Measurements from ENCODE around the gene NAGK. TPM values are rescaled to one million over a fixed set of nuclear protein-coding genes. Genes with fewer than 3 reads are reported as not detected.
A peak's percentile ranks its signal among the peaks of the same experiment; 100 is the strongest.
"Not testable (repeated sequence)": the region's sequence is repeated elsewhere in the genome, so short reads cannot be mapped to it uniquely, and the experiment has no call there.

NAGK gene
- 10 to 100 TPM; 56.4 to 58.5 TPM for total RNA-seq

- under 1% methylated on average over 66 of the region's 66 CpGs for WGBS
- H3K27me3 ChIP-seq (replicated peaks; ENCODE audit: insufficient read depth), result no peaks in the 10 kb centered on the region
- no peaks in the 10 kb centered on the region for H3K4me1 ChIP-seq (replicated peaks)
- peak; percentile 93 for DNase-seq (ENCODE audit: low spot score)
- peak within 1 kb of the TSS; percentile 89 to 97 for H3K27ac ChIP-seq
- H3K36me3 ChIP-seq, result no peaks in the 10 kb centered on the region
- intact Hi-C loops (cut with DNase I), result loop anchor here (5.0 kb wide), 1 partner anchor 64 kb away; the partner anchor contains the start of genes MCEE and MPHOSPH10
- H3K4me3 ChIP-seq, result peak within 1 kb of the TSS; percentile 75 to 77
- TF ChIP-seq POLR2AphosphoS5 (IDR thresholded peaks at IDR 0.05) (peak; percentile 100), CTCF (IDR thresholded peaks at IDR 0.05) (peak in 2 of 4 experiments; percentile 20 to 22), POLR2A (IDR thresholded peaks at IDR 0.05) (peak; percentile 99)
- no peaks in the 10 kb centered on the region for H3K9me3 ChIP-seq
Observed at GRCh38 chr2:71068218-71069035, at the start of gene NAGK. Gene NAGK, plus strand, starts transcription at chr2:71068648. Its CDS starts 36 bp downstream, at chr2:71068684.

DNA sequence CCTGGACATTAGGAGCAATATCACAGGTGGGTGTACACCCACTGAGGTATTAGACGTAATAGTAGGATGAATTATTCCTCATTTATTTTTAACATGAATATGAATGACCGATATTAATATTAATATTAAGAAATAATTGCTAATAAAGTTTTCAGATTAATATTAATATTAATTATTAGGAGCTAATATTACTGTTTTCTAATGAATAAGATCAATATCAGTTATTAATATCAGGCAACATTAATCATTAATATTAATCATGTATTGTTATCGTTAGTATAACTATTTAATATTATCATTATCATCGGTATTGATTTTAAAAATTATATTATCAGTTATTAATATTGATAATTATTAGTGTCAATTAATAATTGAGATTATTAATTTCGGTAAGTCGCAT, 48.5 kb upstream of the NAGK start:
- H3K27ac ChIP-seq; H3K9me3 ChIP-seq; intact Hi-C loops (cut with DNase I); H3K4me1 ChIP-seq (replicated peaks); H3K4me3 ChIP-seq; H3K36me3 ChIP-seq; H3K27me3 ChIP-seq (replicated peaks; ENCODE audit: insufficient read depth); DNase-seq (ENCODE audit: low spot score): not testable (repeated sequence)
- 94% methylated on average over 6 of the region's 6 CpGs for WGBS

DNA sequence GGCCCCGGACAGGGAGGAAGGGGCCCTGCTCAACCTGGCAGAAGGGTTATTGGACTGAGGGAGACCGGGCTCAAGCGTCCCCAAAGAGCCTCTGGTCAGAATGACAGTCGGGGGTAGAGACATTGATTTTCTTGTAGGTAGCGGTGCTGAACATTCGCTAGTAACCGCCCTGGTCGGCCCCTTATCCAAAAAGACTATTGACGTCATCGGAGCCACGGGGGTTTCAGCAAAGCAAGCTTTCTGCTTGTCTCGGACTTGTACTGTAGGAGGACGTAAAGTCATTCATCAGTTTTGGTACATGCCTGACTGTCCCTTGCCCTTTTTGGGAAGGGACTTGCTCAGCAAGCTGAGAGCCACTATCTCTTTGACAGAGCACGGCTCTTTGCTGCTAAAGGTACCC, 47.1 kb upstream of the NAGK start:
- H3K4me3 ChIP-seq; H3K36me3 ChIP-seq; H3K27me3 ChIP-seq (replicated peaks; ENCODE audit: insufficient read depth); intact Hi-C loops (cut with DNase I); H3K4me1 ChIP-seq (replicated peaks); H3K27ac ChIP-seq; H3K9me3 ChIP-seq; DNase-seq (ENCODE audit: low spot score): not testable (repeated sequence)
- WGBS, result 78% methylated on average over 14 of the region's 14 CpGs

DNA sequence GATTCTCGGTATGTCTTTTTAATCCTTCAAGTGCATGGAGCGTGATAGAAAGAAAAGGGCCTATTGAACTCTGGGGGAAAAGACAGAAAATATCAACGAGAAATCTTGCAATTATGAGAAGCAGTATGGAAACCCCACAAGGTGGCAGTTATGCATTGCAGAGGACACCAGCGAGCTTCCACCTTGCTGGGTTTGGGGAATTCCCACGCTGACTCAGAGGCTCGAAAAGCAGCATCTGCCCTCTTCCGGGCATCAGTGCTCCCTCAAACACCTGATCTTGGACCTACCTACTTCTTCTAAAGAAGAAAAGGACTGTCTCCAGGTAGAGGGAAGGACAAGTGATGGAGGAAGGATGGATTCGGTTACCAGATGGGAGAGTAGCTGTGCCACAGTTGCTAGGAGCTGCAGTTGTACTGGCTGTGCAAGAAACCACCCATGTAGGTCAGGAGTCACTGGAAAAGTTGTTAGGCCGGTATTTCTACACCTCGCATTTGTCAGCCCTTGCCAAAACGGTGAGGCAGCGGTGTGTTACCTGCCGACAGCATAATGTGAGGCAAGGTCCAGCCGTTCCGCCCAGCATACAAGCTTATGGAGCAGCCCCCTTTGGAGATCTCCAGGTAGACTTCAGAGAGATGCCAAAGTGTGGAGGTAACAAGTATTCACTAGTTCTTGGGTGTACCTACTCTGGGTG, 44.8 kb upstream of the NAGK start:
- intact Hi-C loops (cut with DNase I); H3K27me3 ChIP-seq (replicated peaks; ENCODE audit: insufficient read depth); H3K9me3 ChIP-seq; H3K36me3 ChIP-seq; H3K4me1 ChIP-seq (replicated peaks): not testable (repeated sequence)
- TF ChIP-seq CTCF (IDR thresholded peaks at IDR 0.05) (peak in 2 of 4 experiments; percentile 45 to 51), POLR2AphosphoS5 (IDR thresholded peaks at IDR 0.05) (peak; percentile 85)
- 35% methylated on average over 15 of the region's 15 CpGs for WGBS
- H3K27ac ChIP-seq, result peak overlapping the region in 1 of 2 donors; percentile 54
- DNase-seq (ENCODE audit: low spot score), result peak; percentile 80
- peak overlapping the region in 1 of 2 donors; percentile 18 for H3K4me3 ChIP-seq

- H3K27me3 ChIP-seq (replicated peaks; ENCODE audit: insufficient read depth); H3K4me1 ChIP-seq (replicated peaks); H3K36me3 ChIP-seq; H3K4me3 ChIP-seq; intact Hi-C loops (cut with DNase I); H3K27ac ChIP-seq; H3K9me3 ChIP-seq; DNase-seq (ENCODE audit: low spot score): not testable (repeated sequence)
- WGBS, result 61% methylated on average over 8 of the region's 8 CpGs
Observed at GRCh38 chr2:71036296-71036695, 32.2 kb upstream of the NAGK start.

GRCh38 chr2:71042287-71042686, 26.2 kb upstream of the NAGK start:
- Histone ChIP-seq H3K4me1 (replicated peaks) (no peaks in the 10 kb centered on the region), H3K4me3 (no peak overlapping the region), H3K27ac (no peak overlapping the region), H3K36me3 (no peaks in the 10 kb centered on the region), H3K9me3 (no peaks in the 10 kb centered on the region), H3K27me3 (replicated peaks; ENCODE audit: insufficient read depth) (no peaks in the 10 kb centered on the region)
- no peak for TF ChIP-seq CTCF (IDR thresholded peaks at IDR 0.05)
- no peak for TF ChIP-seq POLR2A (IDR thresholded peaks at IDR 0.05)
- TF ChIP-seq POLR2AphosphoS5 (IDR thresholded peaks at IDR 0.05), result no peak
- DNase-seq (ENCODE audit: low spot score), result no peak
- WGBS, result 75% methylated on average over 4 of the region's 4 CpGs
- intact Hi-C loops (cut with DNase I), result no loop called here

All from prostate gland (tissue), 2 donors.